ENCODE data around the gene OR13C3.
"Not testable (repeated sequence)": the region's sequence is repeated elsewhere in the genome, so short reads cannot be mapped to it uniquely, and the experiment has no call there.

The OR13C3 gene

DNA sequence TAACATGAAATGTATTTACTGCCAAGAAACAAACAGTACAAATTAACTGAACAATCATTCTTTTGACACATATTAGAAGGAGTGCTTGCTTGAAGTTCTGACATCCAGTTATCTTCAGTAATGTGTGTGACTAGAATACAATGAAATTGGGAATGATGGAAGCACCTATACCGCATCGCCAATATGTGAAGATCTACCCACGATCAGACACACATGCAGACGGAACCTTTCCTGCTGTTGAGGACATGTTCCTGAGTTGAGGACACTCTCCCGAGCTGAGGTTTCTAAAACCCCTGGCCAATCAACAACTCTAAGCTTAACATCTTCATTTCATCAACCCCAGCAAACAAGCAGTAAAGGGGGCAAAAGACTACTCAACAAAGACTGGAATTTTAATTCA, at the start of gene OR13C3:
Gene OR13C3, minus strand, starts transcription at position 101 of the 400 bp plus-strand sequence. CDS start 133 bp downstream, outside the sequence.
- DNase-seq (ENCODE audit: low read depth), result no peak

- no peak for DNase-seq (ENCODE audit: low read depth)
Observed at GRCh38 chr9:104580562-104580961, 43.9 kb upstream of the OR13C3 start.

DNA sequence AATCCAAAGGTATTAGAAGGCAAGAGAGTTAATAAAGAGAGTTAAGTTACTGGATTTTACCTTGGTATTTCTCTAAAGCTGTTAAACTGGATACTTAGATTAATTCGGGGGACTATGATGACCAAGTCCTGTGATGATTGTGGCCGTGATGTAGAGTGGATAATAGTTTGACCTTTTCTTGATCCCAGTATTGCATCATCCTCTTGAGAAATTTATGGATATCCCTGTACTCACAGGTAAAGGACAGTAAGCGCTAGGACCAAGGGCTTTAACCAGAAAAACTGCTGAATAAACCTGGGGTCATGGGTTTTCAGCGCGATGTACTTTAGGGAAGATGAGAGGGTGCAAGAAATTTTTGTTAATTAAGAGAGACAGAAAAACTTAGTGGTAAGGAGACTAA, 40.6 kb upstream of the OR13C3 start:
- no peak for DNase-seq (ENCODE audit: low read depth)

DNA sequence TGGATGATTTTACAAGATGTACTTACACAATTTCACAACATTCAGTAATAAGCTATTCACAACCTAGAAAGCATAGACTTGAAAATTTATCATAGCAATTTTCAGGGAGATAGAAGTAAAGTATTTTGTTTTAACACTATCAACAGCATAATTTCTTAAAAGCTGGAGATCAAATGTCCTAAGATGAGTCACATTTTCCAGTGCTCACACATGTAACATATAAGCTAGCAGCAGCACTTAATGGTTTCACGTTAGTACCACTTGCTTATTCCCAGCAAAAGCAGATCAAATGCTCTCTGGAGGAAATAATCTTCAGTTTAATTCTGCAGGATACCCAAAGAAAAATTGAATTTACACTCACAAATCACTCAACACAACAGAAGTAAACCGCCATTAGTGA, 38.8 kb upstream of the OR13C3 start:
- peak; percentile 1 for DNase-seq (ENCODE audit: low read depth)

- DNase-seq (ENCODE audit: low read depth), result no peak
Observed at GRCh38 chr9:104572612-104573011, 36.0 kb upstream of the OR13C3 start.

- DNase-seq (ENCODE audit: low read depth), result no peak
Observed at GRCh38 chr9:104568868-104569267, 32.2 kb upstream of the OR13C3 start, which contains the start of gene OR13C8. Gene OR13C8, plus strand, starts transcription at chr9:104569168. Its CDS starts 0 bp downstream, at chr9:104569168.

DNA sequence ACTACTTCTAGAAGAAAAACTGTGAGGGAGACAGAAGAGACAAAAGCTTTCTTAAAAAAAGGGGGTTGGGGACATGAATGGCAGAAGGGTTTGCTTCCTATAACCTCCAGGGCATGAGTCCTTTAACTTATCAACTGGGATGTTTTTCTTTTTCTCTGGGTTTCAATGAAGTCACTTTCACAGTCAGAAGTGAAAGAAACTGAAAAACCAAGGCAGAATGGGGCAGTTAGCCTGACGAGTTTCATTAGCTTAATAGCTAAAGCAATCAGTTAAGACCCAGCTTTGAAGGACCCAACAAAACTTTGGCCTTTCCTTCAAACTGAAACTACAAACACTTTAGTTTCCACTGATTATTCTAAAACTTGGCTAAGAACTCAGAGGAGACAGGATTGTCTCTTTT, 27.7 kb upstream of the OR13C3 start:
- no peak for DNase-seq (ENCODE audit: low read depth)

DNA sequence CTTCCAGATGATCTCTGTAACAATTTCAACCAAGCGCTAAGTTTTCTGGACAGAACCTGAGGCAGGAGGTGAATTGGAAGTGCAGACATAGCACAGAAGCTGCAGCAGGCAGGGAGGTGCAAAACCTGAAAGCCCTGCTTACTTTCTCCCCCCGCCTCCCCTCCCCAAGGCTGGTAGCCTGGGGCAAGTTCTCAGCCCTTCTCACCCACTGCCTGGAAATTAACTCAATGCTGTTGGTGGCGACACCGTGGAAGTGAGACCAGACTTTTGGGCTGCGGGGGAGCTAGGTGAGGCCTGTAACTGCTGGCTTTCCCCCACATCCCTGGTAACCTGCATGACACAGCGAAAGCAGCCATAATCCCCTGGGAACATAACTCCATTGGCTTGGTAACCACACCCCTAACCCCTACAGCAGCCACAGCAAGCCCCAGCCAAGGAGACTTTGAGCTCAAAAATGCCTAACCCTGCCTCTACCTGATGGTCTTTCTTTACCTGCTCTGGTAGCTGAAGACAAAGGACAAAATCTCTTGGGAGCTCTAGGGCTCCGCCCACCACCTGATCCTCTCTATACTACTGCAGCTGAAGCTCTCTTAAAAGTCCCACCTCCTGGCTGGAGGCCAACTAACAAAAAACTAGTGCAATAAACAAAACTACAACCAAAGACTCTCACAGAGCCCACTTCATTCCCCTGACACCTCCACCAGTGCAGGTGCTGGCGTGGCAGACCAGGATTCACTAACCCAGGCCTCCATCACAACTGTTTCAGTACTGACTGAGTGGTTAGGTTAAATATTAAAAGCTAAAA, 20.4 kb upstream of the OR13C3 start:
- DNase-seq (ENCODE audit: low read depth), result no peak

GRCh38 chr9:104555521-104555920, 18.9 kb upstream of the OR13C3 start:
- DNase-seq (ENCODE audit: low read depth), result peak; percentile 40

- DNase-seq (ENCODE audit: low read depth), result peak; percentile 66
Observed at GRCh38 chr9:104553261-104553660, 16.6 kb upstream of the OR13C3 start.

DNA sequence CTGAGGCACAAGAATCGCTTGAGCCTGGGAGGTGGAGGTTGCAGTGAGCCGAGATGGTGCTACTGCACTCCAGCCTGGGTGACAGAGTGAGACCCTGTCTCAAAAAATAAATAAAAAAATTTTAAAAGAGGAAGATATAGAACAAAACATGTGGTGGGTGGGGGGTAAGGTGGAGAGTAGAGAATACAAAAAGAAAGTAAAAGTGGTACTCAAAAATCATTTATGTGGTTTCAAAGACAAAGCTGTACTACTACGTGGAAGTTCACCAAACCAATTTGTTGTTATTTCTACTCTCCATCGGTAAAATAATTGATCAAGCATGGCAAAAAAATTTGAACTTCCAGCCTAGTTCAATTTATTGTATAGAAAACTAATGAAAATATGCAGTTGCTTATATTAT, 8.0 kb upstream of the OR13C3 start:
- DNase-seq (ENCODE audit: low read depth), result no peak

- no peak for DNase-seq (ENCODE audit: low read depth)
Observed at GRCh38 chr9:104539275-104539674, 2.6 kb upstream of the OR13C3 start.

DNA sequence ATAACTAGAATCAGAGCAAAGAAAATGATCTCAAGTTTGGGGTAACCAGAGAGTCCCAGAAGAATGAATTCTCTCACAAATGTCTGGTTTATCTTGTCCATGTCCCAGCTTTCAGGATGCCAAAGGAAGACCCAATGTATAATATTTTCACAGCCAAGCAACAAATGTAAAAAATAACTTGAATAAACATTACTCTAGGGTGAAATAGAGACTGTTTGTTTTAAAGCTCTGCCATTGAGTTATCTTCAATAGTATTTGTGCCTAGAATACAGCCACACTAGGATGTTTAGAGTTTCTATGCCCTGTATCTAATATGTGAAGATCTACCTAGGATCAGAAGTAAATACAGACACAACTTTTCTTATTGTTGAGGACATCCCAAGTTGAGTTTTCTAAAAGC, 9.5 kb downstream of the OR13C3 start, which contains the start of gene OR13C4:
Gene OR13C4, minus strand, starts transcription at position 101 of the 400 bp plus-strand sequence. Its CDS starts 0 bp downstream, at position 101.
- DNase-seq (ENCODE audit: low read depth), result no peak

DNA sequence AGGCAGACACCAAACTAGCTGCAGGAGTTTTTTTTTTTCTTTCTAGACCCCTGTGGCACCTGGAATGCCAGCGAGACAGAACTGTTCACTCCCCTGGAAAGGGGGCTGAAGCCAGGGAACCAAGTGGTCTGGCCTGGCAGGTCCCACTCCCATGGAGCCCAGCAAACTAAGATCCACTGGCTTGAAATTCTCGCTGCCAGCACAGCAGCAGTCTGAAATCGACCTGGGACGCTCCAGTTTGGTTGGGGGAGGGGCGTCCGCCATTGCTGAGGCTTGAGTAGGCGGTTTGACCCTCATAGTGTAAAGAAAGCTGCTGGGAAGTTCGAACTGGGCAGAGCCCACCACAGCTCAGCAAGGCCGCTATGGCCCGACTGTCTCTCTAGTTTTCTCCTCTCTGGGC, 16.4 kb downstream of the OR13C3 start:
- DNase-seq (ENCODE audit: low read depth), result not testable (repeated sequence)

- no peak for DNase-seq (ENCODE audit: low read depth)
Observed at GRCh38 chr9:104514901-104515300, 21.8 kb downstream of the OR13C3 start.

DNA sequence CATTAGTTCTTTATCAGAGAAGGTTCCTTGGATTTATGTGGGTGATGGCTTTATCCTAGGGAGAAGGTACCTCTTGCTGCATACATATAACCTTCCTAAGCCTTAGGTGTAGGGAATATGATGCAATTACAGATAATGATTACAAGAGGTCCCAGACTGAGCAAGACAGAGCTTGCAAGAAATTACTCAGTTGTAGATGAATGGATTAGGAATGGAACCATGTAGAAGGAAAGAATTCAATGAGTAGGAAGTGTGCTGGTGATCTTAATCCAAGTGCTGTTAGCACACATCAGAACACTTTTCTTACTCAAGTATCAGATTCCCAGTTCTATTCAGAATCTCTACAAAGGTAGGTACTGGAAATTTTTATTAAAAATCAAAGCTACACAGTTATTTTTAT, 30.1 kb downstream of the OR13C3 start:
- DNase-seq (ENCODE audit: low read depth), result no peak

GRCh38 chr9:104503963-104504362, 32.7 kb downstream of the OR13C3 start, which contains the start of gene OR13F1:
Gene OR13F1, plus strand, starts transcription at chr9:104504263. Its CDS starts 0 bp downstream, at chr9:104504263.
- DNase-seq (ENCODE audit: low read depth), result no peak

DNA sequence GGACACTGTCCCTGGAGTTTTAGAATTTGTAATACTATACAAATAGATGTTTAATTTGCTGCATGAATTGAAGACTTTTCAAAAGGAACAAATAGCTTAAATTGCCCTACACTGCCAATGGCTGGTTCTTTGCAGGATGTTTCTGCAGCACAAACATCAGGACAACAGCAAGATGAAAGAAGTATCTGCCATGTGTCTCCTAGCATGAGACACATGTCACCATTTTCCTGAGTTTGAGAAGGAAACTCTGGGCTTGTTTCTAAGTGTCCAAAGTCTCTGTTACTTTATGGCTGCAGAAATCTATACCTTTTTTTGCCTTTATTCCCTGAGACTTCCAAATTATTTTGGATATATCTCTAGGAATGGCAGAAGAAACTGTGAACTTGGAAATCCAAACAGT, 33.2 kb downstream of the OR13C3 start:
- no peak for DNase-seq (ENCODE audit: low read depth)

- peak; percentile 0 for DNase-seq (ENCODE audit: low read depth)
Observed at GRCh38 chr9:104494808-104495207, 41.8 kb downstream of the OR13C3 start.

Data from EH (cell line).